Measurements from ENCODE around the gene ANAPC2.

Gene ANAPC2

DNA sequence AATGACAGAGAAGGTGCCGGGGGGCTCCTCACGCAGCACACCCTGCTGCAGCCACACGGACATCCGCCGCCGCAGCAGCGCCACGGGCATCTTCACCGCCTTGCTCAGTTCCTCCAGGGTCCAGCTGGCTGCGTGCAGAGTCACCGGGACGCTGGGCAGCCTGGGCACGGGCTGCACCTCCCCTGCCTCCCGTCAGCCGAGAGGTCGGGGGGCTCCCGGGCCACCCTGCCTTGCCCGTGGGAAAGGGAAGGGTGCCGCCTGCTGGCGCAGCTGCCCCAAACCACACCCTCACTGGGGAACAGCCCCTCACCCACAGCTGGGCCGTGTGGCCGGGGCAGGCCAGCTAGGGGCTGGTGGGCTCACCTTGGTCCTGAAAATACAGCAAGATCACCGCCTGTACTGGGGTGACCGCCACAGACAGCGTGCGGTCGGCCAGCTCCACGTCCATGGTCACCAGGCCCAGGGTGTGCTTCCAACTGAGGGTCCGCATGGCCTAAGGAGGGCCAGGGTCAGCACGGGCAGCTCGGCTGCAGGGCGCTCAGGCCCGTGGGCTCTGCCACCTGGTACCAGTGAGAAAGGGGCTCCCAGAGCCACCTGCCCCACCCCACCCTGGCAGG is 12.9 kb downstream of the ANAPC2 start:
- TF ChIP-seq SUZ12 (IDR thresholded peaks at IDR 0.05) (no peak), L3MBTL2 (conservative IDR thresholded peaks at IDR 0.05) (no peak), FOXA1 (IDR thresholded peaks at IDR 0.05) (no peak), NFRKB (IDR thresholded peaks at IDR 0.05) (no peak), FOXM1 (IDR thresholded peaks at IDR 0.05; ENCODE audit: borderline replicate concordance) (no peak), BHLHE40 (IDR thresholded peaks at IDR 0.05; ENCODE audit: borderline replicate concordance) (no peak), HDGF (IDR thresholded peaks at IDR 0.05; ENCODE audit: borderline replicate concordance) (no peak), SP1 (IDR thresholded peaks at IDR 0.05) (no peak), TARDBP (IDR thresholded peaks at IDR 0.05) (no peak), ZNF384 (IDR thresholded peaks at IDR 0.05) (no peak), ARNT (IDR thresholded peaks at IDR 0.05) (no peak), CTBP1 (IDR thresholded peaks at IDR 0.05; ENCODE audit: borderline replicate concordance) (no peak), LEF1 (IDR thresholded peaks at IDR 0.05; ENCODE audit: borderline replicate concordance) (no peak), FOXK2 (IDR thresholded peaks at IDR 0.05) (no peak)
- CTCF ChIA-PET = no interaction called here
- no peak for DNase-seq (ENCODE audit: extremely low spot score)
- POLR2A ChIA-PET = interaction anchor here (0.9 kb wide), 2 partner anchors 11 to 46 kb away, joined by 3 read pairs; no protein-coding TSS in a partner anchor

DNA sequence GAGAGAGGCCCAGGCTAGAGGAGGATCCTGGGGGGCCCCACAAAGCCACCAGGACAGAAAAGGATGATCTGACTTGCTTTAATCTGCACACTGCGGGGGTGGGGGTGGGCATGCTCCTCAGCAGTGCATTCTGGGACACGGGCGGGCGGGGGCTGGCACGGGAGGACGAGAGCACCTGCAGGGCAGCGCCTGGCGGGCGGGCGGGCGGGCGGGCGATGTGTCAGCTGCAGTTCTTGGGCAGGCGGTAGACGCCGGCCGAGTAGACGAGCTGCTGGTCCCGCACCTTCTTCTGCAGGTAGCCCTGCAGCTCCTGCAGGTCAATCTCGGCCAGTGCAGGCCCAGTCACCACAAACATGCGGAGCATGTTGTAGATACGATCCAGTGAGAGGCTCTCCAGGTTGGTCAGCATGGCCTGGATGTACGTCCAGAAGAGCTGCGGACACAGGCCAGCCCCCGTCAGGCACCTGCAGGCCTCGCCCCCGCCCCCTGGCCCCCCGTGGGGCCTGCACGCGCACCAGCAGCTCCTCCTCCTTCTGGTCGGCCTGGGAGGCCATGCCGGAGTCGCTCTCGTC is 13.6 kb downstream of the ANAPC2 start:
- POLR2A ChIA-PET = interaction anchor here (0.9 kb wide), 2 partner anchors 12 to 45 kb away, joined by 3 read pairs; no protein-coding TSS in a partner anchor
- no peak for DNase-seq (ENCODE audit: extremely low spot score)
- CTCF ChIA-PET = interaction anchor here (1.0 kb wide), 1 partner anchor 62 kb away, joined by 3 read pairs; no protein-coding TSS in a partner anchor
- no peak for TF ChIP-seq BHLHE40 (IDR thresholded peaks at IDR 0.05; ENCODE audit: borderline replicate concordance)

DNA sequence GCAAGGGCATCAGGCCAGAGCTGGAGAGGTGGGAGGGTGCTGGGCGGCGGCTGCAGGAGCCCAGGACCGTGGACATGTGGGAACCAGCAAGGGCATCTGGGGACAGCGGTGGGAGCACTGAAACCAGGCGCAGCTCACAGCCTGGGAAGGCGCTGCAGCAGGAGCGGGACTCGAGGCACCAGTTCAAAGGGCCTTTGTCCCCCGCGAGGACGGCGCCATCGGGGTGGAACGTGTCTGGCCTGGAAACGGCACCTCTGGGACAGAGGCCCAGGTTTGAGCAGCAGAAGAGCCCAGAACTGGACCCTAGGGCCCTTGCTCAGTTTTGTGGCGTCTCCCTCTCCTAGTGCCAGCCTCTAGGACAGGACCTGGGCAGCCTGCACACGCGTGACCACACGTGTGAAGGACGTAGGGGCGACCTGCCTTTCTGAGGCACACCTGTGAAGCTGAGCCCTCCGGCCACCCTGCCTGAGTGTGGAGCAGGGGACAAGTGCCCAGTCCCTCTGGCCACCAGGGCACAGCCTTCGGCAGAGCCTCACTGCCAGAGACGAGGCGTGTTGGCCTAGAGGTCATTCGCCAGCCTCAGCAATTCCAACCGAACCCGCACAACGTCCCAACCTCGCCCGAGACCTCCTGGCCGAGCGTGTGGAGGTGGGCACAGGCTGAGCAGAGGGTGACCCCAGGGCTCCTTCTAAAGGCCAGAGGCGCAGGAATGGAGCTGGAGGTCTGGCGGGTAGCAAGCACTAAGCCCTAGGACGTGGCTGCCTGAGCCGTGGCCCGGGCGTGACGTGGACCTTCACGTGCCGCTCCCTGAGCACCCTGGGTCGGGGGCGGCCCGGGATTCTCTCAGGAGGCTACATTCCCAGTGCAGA is 14.3 kb downstream of the ANAPC2 start:
- DNase-seq (ENCODE audit: extremely low spot score) = no peak
- TF ChIP-seq CTBP1 (IDR thresholded peaks at IDR 0.05; ENCODE audit: borderline replicate concordance) (no peak), NFRKB (IDR thresholded peaks at IDR 0.05) (no peak), ELF4 (IDR thresholded peaks at IDR 0.05) (no peak), ARNT (IDR thresholded peaks at IDR 0.05) (no peak), FOXA1 (IDR thresholded peaks at IDR 0.05) (no peak), L3MBTL2 (conservative IDR thresholded peaks at IDR 0.05) (no peak)
- POLR2A ChIA-PET = interaction anchor here (0.9 kb wide), 1 partner anchor 13 kb away, joined by 3 read pairs; no protein-coding TSS in a partner anchor
- CTCF ChIA-PET = interaction anchor here (1.0 kb wide), 1 partner anchor 63 kb away, joined by 3 read pairs; no protein-coding TSS in a partner anchor

DNA sequence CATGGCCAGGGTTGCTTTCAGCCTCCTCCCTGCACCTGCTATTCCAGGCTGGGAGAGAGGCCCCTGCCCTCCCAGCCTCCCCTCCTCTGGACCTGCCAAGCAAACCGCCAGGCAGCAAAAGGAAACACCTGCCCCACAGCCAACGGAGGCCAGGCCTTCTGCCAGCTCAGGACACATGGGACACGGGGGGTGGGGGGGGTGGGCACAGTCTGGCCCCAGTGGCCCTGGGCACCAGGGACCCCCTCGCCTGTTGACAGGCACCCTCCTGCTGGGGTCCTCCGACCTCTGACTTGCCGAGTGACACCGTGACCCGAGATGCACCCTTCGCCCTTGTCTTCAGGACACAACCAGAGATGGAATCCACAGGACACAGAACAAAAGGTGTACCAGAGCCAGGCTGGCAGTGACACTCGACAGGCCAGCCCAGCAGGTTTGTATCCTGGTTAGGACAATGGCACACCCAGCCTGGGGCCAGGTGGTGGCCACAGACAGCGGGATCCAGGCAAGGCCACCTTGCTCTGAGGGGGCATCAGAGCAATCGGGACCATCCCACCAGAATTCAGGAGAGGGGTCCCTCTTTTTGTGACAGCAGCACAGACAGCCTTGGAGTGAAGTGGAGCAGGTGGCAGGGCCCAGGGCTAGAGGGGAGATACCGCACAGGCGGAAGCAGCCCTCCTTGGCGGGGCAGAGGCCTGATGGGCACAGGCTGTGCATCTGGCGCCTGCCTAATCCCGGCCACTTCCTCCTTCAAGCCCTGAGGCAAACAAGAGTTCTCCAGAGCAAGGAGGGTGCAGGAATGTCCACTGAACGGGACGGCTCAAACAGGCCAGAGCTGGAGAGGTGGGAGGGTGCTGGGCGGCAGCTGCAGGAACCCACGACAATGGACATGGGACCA is 15.2 kb downstream of the ANAPC2 start:
- no peak for DNase-seq (ENCODE audit: extremely low spot score)
- CTCF ChIA-PET = interaction anchor here (1.0 kb wide), 1 partner anchor 63 kb away, joined by 3 read pairs; no protein-coding TSS in a partner anchor
- POLR2A ChIA-PET = interaction anchor here (1.7 to 1.9 kb wide), 2 partner anchors 43 to 68 kb away, joined by 4 to 6 read pairs; partner anchors contain the start of gene TUBB4B
- TF ChIP-seq BHLHE40 (IDR thresholded peaks at IDR 0.05; ENCODE audit: borderline replicate concordance) (no peak), SP1 (IDR thresholded peaks at IDR 0.05) (no peak), FOXA1 (IDR thresholded peaks at IDR 0.05) (no peak), NFRKB (IDR thresholded peaks at IDR 0.05) (no peak), ELF4 (IDR thresholded peaks at IDR 0.05) (no peak), FOXM1 (IDR thresholded peaks at IDR 0.05; ENCODE audit: borderline replicate concordance) (no peak), SUZ12 (IDR thresholded peaks at IDR 0.05) (no peak), FOXK2 (IDR thresholded peaks at IDR 0.05) (no peak), TARDBP (IDR thresholded peaks at IDR 0.05) (no peak), CTBP1 (IDR thresholded peaks at IDR 0.05; ENCODE audit: borderline replicate concordance) (no peak)

DNA sequence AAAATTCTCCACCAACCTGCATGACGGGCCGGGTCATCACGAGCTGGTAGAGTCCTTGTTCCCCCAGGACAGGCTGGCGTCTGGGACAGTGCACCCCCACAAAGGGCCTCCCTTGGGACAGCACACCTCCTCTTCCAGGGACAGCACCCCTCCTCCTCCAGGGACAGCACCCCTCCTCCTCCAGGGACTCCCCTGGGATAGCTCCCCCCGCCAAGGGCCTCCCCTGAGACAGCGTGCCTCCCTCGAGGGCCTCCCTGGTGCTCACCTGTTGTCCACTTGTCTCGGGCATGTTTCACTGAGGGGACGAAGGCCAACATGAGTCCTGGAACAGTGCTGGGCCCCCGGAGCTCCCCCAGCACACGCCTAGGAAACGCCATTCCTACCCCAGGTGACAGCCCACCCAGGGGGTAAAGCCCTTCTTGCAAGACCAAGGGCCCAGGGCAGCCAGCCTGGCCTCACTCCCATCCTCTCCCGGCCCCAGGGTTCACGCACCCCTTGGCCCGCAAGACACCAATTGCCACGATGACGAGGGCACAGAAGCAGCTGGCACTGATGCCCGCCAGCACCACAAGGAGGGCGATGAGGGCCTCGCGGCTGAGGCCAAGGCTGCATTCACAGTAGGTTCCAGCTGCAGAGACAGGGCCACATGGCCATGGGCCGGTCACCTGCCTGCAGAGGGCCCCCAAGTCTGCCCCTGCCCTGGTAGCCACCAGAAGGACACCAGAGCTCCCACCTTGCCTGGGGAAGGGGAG is 17.0 kb downstream of the ANAPC2 start:
- DNase-seq (ENCODE audit: extremely low spot score) = no peak
- POLR2A ChIA-PET = interaction anchor here (1.0 to 3.2 kb wide), 6 partner anchors 17 to 70 kb away, joined by 3 to 8 read pairs (median 4); partner anchors contain the start of genes ANAPC2 and TUBB4B
- CTCF ChIA-PET = no interaction called here
- TF ChIP-seq ELF4 (IDR thresholded peaks at IDR 0.05) (no peak), HDGF (IDR thresholded peaks at IDR 0.05; ENCODE audit: borderline replicate concordance) (no peak), TARDBP (IDR thresholded peaks at IDR 0.05) (no peak), L3MBTL2 (conservative IDR thresholded peaks at IDR 0.05) (no peak), FOXA1 (IDR thresholded peaks at IDR 0.05) (no peak)

DNA sequence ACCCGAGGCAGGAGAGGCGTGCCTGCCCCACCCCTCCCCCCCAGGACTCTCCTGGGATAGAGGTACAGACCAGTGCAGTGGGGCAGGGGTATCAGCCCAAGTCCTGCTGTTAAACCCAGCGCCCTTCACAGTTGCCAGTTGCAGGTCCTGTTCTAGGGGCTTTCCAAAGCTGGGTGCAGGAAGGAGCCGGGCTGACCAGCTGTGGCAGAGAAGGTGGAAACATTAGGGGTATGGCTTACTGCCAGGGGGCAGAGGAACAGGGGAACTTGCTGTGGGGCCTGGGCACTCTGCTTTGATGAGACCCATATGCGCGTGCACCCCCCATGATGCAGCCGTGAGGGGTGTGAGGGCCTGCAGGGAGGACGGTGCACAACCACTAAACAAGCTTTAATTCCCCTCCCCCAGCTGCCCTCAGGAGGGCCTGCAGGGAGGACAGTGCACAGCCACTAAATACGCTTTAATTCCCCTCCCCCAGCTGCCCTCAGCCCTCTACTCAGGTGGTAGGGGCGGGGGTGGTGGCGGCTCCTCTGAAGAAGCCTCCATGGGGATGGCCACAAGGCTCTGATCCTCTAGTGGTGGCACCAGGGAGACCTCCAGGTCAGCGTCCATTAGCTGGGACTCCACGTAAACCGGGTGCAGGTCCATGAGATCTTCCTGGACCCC is 17.7 kb downstream of the ANAPC2 start:
- ChIA-PET CTCF (no interaction called here), POLR2A (interaction anchor here (0.9 to 3.2 kb wide), 7 partner anchors 17 to 70 kb away, joined by 3 to 8 read pairs (median 4); partner anchors contain the start of genes ANAPC2, SSNA1 and TUBB4B)
- DNase-seq (ENCODE audit: extremely low spot score) = no peak
- no peak for TF ChIP-seq SUZ12 (IDR thresholded peaks at IDR 0.05)
- no peak for TF ChIP-seq NFRKB (IDR thresholded peaks at IDR 0.05)
- TF ChIP-seq, protein P1, sequence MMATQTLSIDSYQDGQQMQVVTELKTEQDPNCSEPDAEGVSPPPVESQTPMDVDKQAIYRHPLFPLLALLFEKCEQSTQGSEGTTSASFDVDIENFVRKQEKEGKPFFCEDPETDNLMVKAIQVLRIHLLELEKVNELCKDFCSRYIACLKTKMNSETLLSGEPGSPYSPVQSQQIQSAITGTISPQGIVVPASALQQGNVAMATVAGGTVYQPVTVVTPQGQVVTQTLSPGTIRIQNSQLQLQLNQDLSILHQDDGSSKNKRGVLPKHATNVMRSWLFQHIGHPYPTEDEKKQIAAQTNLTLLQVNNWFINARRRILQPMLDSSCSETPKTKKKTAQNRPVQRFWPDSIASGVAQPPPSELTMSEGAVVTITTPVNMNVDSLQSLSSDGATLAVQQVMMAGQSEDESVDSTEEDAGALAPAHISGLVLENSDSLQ (IDR thresholded peaks at IDR 0.05) = no peak
- no peak for TF ChIP-seq BHLHE40 (IDR thresholded peaks at IDR 0.05; ENCODE audit: borderline replicate concordance)
- TF ChIP-seq FOXM1 (IDR thresholded peaks at IDR 0.05; ENCODE audit: borderline replicate concordance) = no peak
- TF ChIP-seq ZNF384 (IDR thresholded peaks at IDR 0.05) = no peak
- TF ChIP-seq FOXA1 (IDR thresholded peaks at IDR 0.05) = no peak
- no peak for TF ChIP-seq SP1 (IDR thresholded peaks at IDR 0.05)
- TF ChIP-seq HDGF (IDR thresholded peaks at IDR 0.05; ENCODE audit: borderline replicate concordance) = no peak
- no peak for TF ChIP-seq ELF4 (IDR thresholded peaks at IDR 0.05)
- no peak for TF ChIP-seq TARDBP (IDR thresholded peaks at IDR 0.05)
- no peak for TF ChIP-seq CTBP1 (IDR thresholded peaks at IDR 0.05; ENCODE audit: borderline replicate concordance)

Measured in HEK293T (cell line).